Type B pancreatic cell (in vitro differentiated cells): Measurements from ENCODE around the gene B4GALT1. TPM values are rescaled to one million over a fixed set of nuclear protein-coding genes. Genes with fewer than 3 reads are reported as not detected.

Source experiments
- DNase-seq: peaks from one replicate; pipeline ENCODE4 v3.0.0; 2021; ENCODE audit warnings: mixed read lengths; ENCODE audit not compliant: unreplicated experiment; ENCODE audit errors: extremely low spot score
- H3K27ac Mint-ChIP-seq: 2 replicates; pipeline ENCODE4 v1.8.0; 2021; ENCODE audit warnings: mild to moderate bottlenecking, mixed read lengths
- H3K27me3 Mint-ChIP-seq: 2 replicates; pipeline ENCODE4 v1.8.0; 2021; ENCODE audit warnings: mixed read lengths
- H3K36me3 Mint-ChIP-seq: 2 replicates; pipeline ENCODE4 v1.8.0; 2021; ENCODE audit warnings: mixed read lengths
- H3K4me1 Mint-ChIP-seq: one replicate; pipeline ENCODE4 v1.8.0; 2021; ENCODE audit warnings: mixed read lengths; ENCODE audit not compliant: unreplicated experiment
- H3K4me3 Mint-ChIP-seq: 2 replicates; pipeline ENCODE4 v1.8.0; 2021; ENCODE audit warnings: mild to moderate bottlenecking, mixed read lengths
- H3K9me3 Mint-ChIP-seq: 2 replicates; pipeline ENCODE4 v1.8.0; 2021; ENCODE audit warnings: mixed read lengths
- total RNA-seq: library from RNA; stranded (reverse); gene quantifications from 2 replicates; pipeline ENCODE4 v1.2.1, GENCODE V29; 2021; ENCODE audit warnings: low replicate concordance
- TF ChIP-seq, protein P1 (sequence below): fragments of 200-600 bp; sonication (generic); conservative IDR thresholded peaks from 2 replicates; pipeline ENCODE4 v1.5.0; 2021; ENCODE audit warnings: antibody characterized with exemption, mild to moderate bottlenecking

Gene B4GALT1
- total RNA-seq, 1 donor from 2014 or later: 91.9 TPM

DNA sequence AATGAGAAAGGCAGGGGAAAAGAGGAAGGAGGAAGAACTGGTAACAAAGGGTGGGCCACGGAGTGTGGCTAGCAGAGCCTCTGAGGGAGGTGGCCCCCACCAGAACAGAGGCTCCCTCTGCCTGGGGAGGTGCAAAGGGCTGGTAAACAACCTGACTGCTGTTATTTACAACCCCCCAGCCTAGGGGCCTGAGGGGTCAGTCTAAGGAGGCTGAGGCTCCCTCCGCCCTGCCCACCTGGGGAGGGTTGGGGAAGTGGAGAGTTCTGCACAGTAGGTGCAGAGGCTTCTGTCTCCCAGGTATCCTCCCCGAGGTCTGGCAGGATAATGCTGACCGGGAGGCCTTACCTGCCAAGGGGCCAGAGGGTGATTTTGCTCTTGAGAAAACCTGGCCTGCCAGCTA, 55.0 kb downstream of the B4GALT1 start:
- no peak for DNase-seq
- TF ChIP-seq, protein P1, sequence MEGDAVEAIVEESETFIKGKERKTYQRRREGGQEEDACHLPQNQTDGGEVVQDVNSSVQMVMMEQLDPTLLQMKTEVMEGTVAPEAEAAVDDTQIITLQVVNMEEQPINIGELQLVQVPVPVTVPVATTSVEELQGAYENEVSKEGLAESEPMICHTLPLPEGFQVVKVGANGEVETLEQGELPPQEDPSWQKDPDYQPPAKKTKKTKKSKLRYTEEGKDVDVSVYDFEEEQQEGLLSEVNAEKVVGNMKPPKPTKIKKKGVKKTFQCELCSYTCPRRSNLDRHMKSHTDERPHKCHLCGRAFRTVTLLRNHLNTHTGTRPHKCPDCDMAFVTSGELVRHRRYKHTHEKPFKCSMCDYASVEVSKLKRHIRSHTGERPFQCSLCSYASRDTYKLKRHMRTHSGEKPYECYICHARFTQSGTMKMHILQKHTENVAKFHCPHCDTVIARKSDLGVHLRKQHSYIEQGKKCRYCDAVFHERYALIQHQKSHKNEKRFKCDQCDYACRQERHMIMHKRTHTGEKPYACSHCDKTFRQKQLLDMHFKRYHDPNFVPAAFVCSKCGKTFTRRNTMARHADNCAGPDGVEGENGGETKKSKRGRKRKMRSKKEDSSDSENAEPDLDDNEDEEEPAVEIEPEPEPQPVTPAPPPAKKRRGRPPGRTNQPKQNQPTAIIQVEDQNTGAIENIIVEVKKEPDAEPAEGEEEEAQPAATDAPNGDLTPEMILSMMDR: no peak
- Mint-ChIP-seq H3K9me3 (no peaks in the 10 kb centered on the region), H3K36me3 (peaks cover 14% of the 10 kb centered on the region), H3K27ac (peak overlapping the region; percentile 43), H3K4me1 (peaks cover 14% of the 10 kb centered on the region), H3K27me3 (no peaks in the 10 kb centered on the region), H3K4me3 (no peak overlapping the region)

DNA sequence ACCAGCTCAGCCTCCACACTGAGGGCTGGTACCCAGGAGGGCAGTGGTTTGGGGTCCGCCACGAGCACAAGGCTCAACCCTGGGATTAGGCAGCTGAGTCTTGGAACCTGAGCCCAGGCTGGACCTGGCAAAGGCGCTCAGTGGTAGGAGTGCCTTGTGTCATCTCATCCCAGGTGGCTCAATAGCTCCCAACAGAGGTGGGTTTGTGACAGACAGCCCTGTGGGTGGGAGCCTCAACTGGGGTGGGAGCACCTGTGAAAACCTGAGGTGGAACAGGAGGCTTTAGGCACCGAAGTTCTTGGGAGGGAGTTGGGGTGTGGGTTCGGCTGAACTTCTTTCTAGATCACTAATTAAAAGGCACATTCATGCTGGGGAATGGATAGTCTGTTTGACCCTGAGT, 55.5 kb downstream of the B4GALT1 start:
- H3K27ac Mint-ChIP-seq: peak overlapping the region; percentile 43
- H3K36me3 Mint-ChIP-seq: peaks cover 11% of the 10 kb centered on the region
- DNase-seq: no peak
- H3K9me3 Mint-ChIP-seq: no peaks in the 10 kb centered on the region
- no peaks in the 10 kb centered on the region for H3K27me3 Mint-ChIP-seq
- H3K4me1 Mint-ChIP-seq: peaks cover 18% of the 10 kb centered on the region
- TF ChIP-seq, protein P1: no peak
- no peak overlapping the region for H3K4me3 Mint-ChIP-seq

DNA sequence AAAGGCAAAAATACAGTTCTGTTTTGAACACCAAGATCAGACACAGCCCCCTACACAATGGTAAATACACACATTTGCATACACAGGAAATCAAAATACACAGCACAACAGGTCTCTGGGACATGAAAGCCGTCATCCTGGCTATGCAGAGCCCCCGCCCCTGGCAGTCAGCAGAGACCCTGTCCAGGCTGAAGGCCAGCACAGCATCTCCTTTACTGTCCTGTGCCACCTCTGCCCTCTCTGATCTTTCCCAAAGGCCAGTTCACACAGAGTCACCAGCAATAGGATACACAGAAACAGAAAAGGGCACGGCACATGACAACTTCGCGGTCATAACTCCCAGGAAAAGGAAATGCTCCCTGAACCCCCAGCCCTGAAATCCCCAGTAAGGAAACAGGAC, 56.5 kb downstream of the B4GALT1 start:
- Mint-ChIP-seq H3K27ac (peak overlapping the region; percentile 51), H3K27me3 (no peaks in the 10 kb centered on the region), H3K9me3 (no peaks in the 10 kb centered on the region), H3K36me3 (peaks cover 11% of the 10 kb centered on the region), H3K4me1 (peaks cover 18% of the 10 kb centered on the region), H3K4me3 (no peak overlapping the region)
- no peak for DNase-seq
- TF ChIP-seq, protein P1: no peak

DNA sequence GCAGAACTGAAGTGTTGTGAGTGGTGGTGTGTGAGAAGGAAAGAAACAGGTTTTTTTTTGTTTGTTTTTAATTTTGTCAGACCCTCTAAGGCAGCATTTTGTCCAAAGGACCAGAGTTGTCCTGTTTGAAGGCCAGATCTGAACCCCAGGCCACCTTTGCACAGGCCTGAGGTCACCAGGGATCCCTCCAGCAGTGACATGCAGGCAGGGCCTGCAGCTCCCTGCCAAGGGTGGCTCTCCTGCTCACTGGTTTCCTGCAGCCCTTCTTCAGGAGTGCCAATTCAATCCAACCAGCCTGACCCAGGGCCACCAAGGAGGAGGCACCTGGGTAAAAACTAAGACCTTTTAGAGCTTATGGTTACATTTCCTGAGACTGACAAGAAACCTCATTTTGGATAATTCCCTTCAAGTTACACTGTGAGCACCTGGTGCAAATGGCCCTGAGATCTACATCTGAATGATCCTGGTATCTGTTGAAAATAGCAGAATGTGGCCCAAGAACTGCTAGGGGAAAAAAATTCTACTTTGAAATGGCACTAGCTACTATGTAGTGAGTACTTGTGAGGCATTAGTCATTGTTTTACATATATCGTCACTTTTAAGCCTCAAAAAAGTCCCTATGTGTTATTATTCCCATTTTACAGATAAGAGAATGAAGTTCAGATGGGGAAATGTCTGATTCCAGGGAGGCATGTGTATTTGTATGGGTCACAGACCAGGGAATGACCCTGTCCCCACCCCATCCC, 57.1 kb downstream of the B4GALT1 start:
- Mint-ChIP-seq H3K9me3 (no peaks in the 10 kb centered on the region), H3K4me1 (peaks cover 18% of the 10 kb centered on the region), H3K27ac (peak overlapping the region; percentile 51), H3K36me3 (peaks cover 11% of the 10 kb centered on the region), H3K27me3 (no peaks in the 10 kb centered on the region), H3K4me3 (no peak overlapping the region)
- TF ChIP-seq, protein P1: no peak
- DNase-seq: no peak

DNA sequence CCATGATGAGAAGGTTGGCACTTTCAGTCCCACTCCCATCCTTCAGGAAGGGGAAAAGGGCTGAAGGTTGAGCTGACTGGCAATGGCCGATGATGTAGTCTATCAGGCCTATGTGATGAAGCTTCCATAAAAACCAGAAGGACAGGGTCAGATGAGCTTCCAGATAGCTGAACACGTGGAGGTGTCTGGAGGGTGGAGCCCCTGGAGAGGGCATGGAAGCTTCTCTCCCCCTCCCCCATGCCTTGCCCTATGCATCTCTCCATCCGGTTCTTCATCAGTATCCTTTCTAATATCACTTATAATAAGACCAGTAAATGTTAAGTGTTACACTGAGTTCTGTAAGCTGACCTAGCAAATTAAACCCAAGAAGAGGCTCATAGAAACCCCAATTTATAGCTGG, 58.0 kb downstream of the B4GALT1 start:
- Mint-ChIP-seq H3K4me1 (peaks cover 21% of the 10 kb centered on the region), H3K27me3 (no peaks in the 10 kb centered on the region), H3K27ac (peak overlapping the region; percentile 73), H3K9me3 (no peaks in the 10 kb centered on the region), H3K36me3 (peaks cover 11% of the 10 kb centered on the region), H3K4me3 (no peak overlapping the region)
- TF ChIP-seq, protein P1: no peak
- no peak for DNase-seq
